Caco-2 (cell line): ENCODE measurements around the gene HOXA11. TPM values are rescaled to one million over a fixed set of nuclear protein-coding genes. Genes with fewer than 3 reads are reported as not detected.

Experiments
- BruUV-seq: library from RNA; stranded (reverse); fragments of 400-500 nt; replicated peaks from 2 replicates; lab custom pipeline; 2021; lab: Mats Ljungman, UMichigan
- CTCF ChIA-PET: fragments of 300-600 bp; sonication (Branson Sonifier 250); formaldehyde crosslinking; loops from one replicate; lab custom pipeline; 2022; ENCODE audit warnings: antibody characterized with exemption; lab: Charles Lee
- POLR2A ChIA-PET: fragments of 300-600 bp; sonication (Branson Sonifier 250); formaldehyde crosslinking; loops from one replicate; lab custom pipeline; 2022; ENCODE audit warnings: antibody characterized with exemption; lab: Charles Lee
- DNase-seq, 2 experiments: peaks; one replicate each; pipeline versions ENCODE4 v3.0.0 to v3.0.0-alpha.2; 2020 to 2022
- H3K27me3 ChIP-seq: replicated peaks from 2 replicates; pipeline ENCODE4 v1.6.0; 2011; ENCODE audit warnings: low read length; ENCODE audit not compliant: control insufficient read depth, insufficient read depth
- H3K36me3 ChIP-seq: 2 replicates; pipeline ENCODE4 v1.5.1; 2011; ENCODE audit warnings: low read length; ENCODE audit not compliant: control insufficient read depth, insufficient read depth
- H3K4me1 ChIP-seq: fragments of 250-450 bp; sonication (Bioruptor Pico); 2 replicates; pipeline ENCODE4 v1.5.1; 2020; ENCODE audit warnings: mild to moderate bottlenecking
- H3K4me3 ChIP-seq: 2 replicates; pipeline ENCODE4 v1.5.1; 2011; ENCODE audit warnings: low read depth, mild to moderate bottlenecking, control low read depth, low read length
- H3K9me3 ChIP-seq: fragments of 250-450 bp; sonication (Bioruptor Pico); 2 replicates; pipeline ENCODE4 v1.5.1; 2020; ENCODE audit warnings: mild to moderate bottlenecking, moderate library complexity
- H3K27ac Mint-ChIP-seq: one replicate; pipeline ENCODE4 v1.8.0; 2022; ENCODE audit warnings: mixed read lengths; ENCODE audit not compliant: unreplicated experiment
- H3K27me3 Mint-ChIP-seq: one replicate; pipeline ENCODE4 v1.8.0; 2022; ENCODE audit warnings: mixed read lengths; ENCODE audit not compliant: insufficient read depth, unreplicated experiment
- H3K36me3 Mint-ChIP-seq: one replicate; pipeline ENCODE4 v1.8.0; 2022; ENCODE audit warnings: mild to moderate bottlenecking, mixed read lengths; ENCODE audit not compliant: insufficient read depth, unreplicated experiment
- H3K4me1 Mint-ChIP-seq: one replicate; pipeline ENCODE4 v1.8.0; 2022; ENCODE audit warnings: low read depth, mixed read lengths; ENCODE audit not compliant: unreplicated experiment
- H3K4me3 Mint-ChIP-seq: one replicate; pipeline ENCODE4 v1.8.0; 2022; ENCODE audit warnings: mild to moderate bottlenecking, moderate library complexity, mixed read lengths; ENCODE audit not compliant: unreplicated experiment
- H3K9me3 Mint-ChIP-seq: one replicate; pipeline ENCODE4 v1.8.0; 2022; ENCODE audit warnings: mixed read lengths; ENCODE audit not compliant: unreplicated experiment
- intact Hi-C: fragments of 100-400 bp; cut with micrococcal nuclease; formaldehyde crosslinking; loops from one replicate; pipeline ENCODE4 v1.10.0; 2022; ENCODE audit not compliant: unreplicated experiment
- total RNA-seq: library from RNA; stranded (reverse); gene quantifications from 2 replicates; pipeline ENCODE4 v1.2.3, GENCODE V29; 2022
- TF ChIP-seq, protein P1 (sequence below), 2 experiments: fragments of 200-600 bp in 1 of 2; IDR thresholded peaks; 1 replicate in 1 of 2; 2 replicates in 1 of 2; pipeline versions ENCODE4 v1.5.1 to v1.8.0; 2011 to 2022; ENCODE audit warnings: antibody characterized with exemption in 1 of 2, control low read depth in 1 of 2, inconsistent platforms in 1 of 2, low read depth in 1 of 2, low read length in 1 of 2, mild to moderate bottlenecking in 1 of 2, moderate library complexity in 1 of 2; ENCODE audit not compliant: insufficient read depth in 1 of 2, severe bottlenecking in 1 of 2, unreplicated experiment in 1 of 2

Gene HOXA11
- total RNA-seq, 1 experiment from 2014 or later: 0.73 TPM

DNA sequence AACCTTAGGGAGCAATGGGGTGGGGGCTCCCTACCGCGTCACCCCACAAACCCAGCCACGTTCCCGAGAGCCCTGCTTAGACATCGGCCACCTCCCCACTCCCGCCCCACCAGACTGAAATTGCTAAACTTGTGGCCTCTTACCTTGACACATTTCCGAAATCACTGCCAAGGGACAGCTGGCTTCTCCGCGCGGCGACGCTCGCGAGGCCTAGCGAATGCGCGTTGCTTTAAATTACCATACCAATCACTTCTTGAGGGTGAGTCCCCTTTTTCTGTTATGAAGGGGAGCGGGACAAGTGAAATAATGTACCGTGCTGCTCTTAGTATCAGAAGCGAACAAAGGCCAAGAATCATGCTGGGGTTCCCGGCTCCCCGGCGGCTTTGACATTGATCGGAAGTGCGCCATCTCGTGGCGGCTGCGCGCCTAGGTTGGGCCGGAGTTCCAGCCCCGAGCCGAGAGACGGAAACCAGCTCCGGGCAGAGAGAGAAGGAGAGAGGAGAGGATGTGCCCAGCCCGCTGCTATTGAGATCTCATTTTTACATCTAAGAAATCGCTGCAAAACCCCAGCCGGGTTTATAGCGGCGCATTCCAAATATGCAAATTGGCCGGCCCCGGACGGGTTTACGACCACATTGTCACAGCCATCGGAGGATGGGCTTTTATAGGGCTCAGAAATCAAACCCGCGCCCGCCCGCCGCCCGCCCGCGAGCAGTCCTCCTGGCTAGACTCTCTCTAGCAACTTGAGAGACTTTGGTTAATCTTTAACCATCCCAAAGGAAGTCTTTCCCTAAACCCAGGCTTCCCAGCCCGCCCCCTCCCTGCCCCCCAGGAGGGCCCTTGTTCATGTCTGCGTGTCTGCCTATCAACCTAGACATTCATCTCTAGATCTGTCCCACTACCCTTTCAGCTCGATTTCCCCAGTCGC lies 5.3 kb downstream of the HOXA11 start:
- H3K27me3 Mint-ChIP-seq: peaks cover 2% of the 10 kb centered on the region
- peaks cover 3% of the 10 kb centered on the region for H3K36me3 Mint-ChIP-seq
- peak overlapping the region; percentile 74 for H3K4me3 Mint-ChIP-seq
- Histone ChIP-seq H3K36me3 (no peaks in the 10 kb centered on the region), H3K27me3 (peaks cover 2% of the 10 kb centered on the region; the same call in 1 of the 2 replicates), H3K4me1 (peaks cover 12% of the 10 kb centered on the region), H3K9me3 (no peaks in the 10 kb centered on the region), H3K4me3 (peak overlapping the region; percentile 47)
- intact Hi-C loops: no loop called here
- TF ChIP-seq, protein P1, sequence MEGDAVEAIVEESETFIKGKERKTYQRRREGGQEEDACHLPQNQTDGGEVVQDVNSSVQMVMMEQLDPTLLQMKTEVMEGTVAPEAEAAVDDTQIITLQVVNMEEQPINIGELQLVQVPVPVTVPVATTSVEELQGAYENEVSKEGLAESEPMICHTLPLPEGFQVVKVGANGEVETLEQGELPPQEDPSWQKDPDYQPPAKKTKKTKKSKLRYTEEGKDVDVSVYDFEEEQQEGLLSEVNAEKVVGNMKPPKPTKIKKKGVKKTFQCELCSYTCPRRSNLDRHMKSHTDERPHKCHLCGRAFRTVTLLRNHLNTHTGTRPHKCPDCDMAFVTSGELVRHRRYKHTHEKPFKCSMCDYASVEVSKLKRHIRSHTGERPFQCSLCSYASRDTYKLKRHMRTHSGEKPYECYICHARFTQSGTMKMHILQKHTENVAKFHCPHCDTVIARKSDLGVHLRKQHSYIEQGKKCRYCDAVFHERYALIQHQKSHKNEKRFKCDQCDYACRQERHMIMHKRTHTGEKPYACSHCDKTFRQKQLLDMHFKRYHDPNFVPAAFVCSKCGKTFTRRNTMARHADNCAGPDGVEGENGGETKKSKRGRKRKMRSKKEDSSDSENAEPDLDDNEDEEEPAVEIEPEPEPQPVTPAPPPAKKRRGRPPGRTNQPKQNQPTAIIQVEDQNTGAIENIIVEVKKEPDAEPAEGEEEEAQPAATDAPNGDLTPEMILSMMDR (IDR thresholded peaks at IDR 0.05; ENCODE audit: insufficient read depth in 1 of 2, low read depth in 1 of 2, low read length in 1 of 2, severe bottlenecking in 1 of 2, unreplicated experiment in 1 of 2): peak; percentile 92 to 93
- H3K9me3 Mint-ChIP-seq: no peaks in the 10 kb centered on the region
- BruUV-seq: no TSS peak
- POLR2A ChIA-PET: no interaction called here
- H3K4me1 Mint-ChIP-seq: peaks cover 3% of the 10 kb centered on the region
- DNase-seq: peak; percentile 70 to 84
- CTCF ChIA-PET: interaction anchor here (0.6 to 1.7 kb wide), 15 partner anchors 10 to 1229 kb away, joined by 3 to 13 read pairs (median 3); partner anchors contain the start of genes HOXA13, HOXA7, HOXA9 and TAX1BP1
- H3K27ac Mint-ChIP-seq: peak overlapping the region; percentile 31

DNA sequence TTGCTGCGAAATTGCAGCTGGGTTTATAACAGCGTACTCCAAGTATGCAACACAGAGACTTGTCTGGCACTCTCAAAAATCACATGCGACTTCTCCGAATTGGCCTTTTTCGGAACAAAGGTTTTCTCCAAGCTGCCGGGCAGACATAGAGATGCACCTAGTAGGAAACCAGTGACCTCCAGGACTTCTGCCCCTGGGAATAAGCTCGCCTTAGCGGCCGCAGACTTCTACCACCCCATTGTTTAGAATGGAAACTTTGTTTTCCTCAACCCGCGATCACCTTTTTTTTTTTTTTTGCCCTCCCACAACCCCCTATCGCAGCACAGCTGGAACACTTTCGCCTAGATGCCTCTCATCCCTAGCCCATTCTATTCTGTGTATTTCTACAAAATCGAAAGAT lies 6.0 kb downstream of the HOXA11 start:
- H3K4me3 ChIP-seq: peak overlapping the region; percentile 47
- H3K4me3 Mint-ChIP-seq: peak overlapping the region; percentile 74
- ChIA-PET POLR2A (no interaction called here), CTCF (interaction anchor here (0.6 to 1.7 kb wide), 9 partner anchors 10 to 1035 kb away, joined by 3 to 13 read pairs (median 3); partner anchors contain the start of genes HOXA9 and TAX1BP1)
- no peaks in the 10 kb centered on the region for H3K4me1 Mint-ChIP-seq
- no peaks in the 10 kb centered on the region for H3K27me3 Mint-ChIP-seq
- no peak for DNase-seq
- intact Hi-C loops: no loop called here
- H3K4me1 ChIP-seq: peaks cover 11% of the 10 kb centered on the region
- peak overlapping the region; percentile 31 for H3K27ac Mint-ChIP-seq
- BruUV-seq: no TSS peak
- TF ChIP-seq, protein P1 (IDR thresholded peaks at IDR 0.05; ENCODE audit: insufficient read depth in 1 of 2, low read depth in 1 of 2, low read length in 1 of 2, severe bottlenecking in 1 of 2, unreplicated experiment in 1 of 2): no peak
- H3K36me3 Mint-ChIP-seq: no peaks in the 10 kb centered on the region
- no peaks in the 10 kb centered on the region for H3K9me3 Mint-ChIP-seq
- no peaks in the 10 kb centered on the region for H3K36me3 ChIP-seq
- H3K27me3 ChIP-seq: peaks cover 2% of the 10 kb centered on the region
- H3K9me3 ChIP-seq: no peaks in the 10 kb centered on the region

DNA sequence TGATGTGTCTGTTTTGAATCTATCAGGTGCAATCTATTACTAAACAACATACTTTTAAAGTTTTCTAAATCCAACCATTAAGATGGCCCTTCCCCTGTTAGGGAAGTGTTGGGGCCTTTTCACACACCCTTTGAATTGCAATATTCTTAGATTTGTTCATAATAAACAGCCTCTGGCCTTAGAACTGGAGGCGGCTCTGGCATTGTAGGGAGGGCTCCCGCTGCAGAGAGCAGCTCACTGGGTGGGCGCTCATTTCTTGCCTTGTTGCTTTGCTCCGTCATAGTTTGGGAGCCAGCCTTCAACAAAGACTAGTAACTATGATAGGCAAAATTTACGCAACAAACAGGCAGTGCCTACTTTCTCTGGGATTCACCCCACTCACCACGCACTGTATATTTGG lies 6.7 kb downstream of the HOXA11 start:
- BruUV-seq: no TSS peak
- Mint-ChIP-seq H3K4me3 (no peak overlapping the region), H3K36me3 (no peaks in the 10 kb centered on the region), H3K27me3 (no peaks in the 10 kb centered on the region), H3K27ac (no peak overlapping the region), H3K9me3 (no peaks in the 10 kb centered on the region), H3K4me1 (no peaks in the 10 kb centered on the region)
- DNase-seq: no peak
- no peak overlapping the region for H3K4me3 ChIP-seq
- ChIA-PET CTCF (interaction anchor here (0.6 to 1.7 kb wide), 3 partner anchors 9 to 921 kb away, joined by 3 to 12 read pairs (median 3); no protein-coding TSS in a partner anchor), POLR2A (no interaction called here)
- peaks cover 2% of the 10 kb centered on the region for H3K27me3 ChIP-seq
- peaks cover 9% of the 10 kb centered on the region for H3K4me1 ChIP-seq
- TF ChIP-seq, protein P1 (IDR thresholded peaks at IDR 0.05; ENCODE audit: insufficient read depth in 1 of 2, low read depth in 1 of 2, low read length in 1 of 2, severe bottlenecking in 1 of 2, unreplicated experiment in 1 of 2): no peak
- intact Hi-C loops: no loop called here
- H3K36me3 ChIP-seq: no peaks in the 10 kb centered on the region
- no peaks in the 10 kb centered on the region for H3K9me3 ChIP-seq
